OCI-LY1 (cell line): ENCODE results near the gene AP3D1.

Experiments
- H2AFZ ChIP-seq: fragments of 200-600 bp; sonication (generic), shearing (Covaris generic); 2 replicates; pipeline ENCODE4 v1.6.0; 2014; ENCODE audit warnings: antibody characterized with exemption, mild to moderate bottlenecking, low read length
- H3F3A ChIP-seq: fragments of 200-600 bp; sonication (generic), shearing (Covaris generic); 2 replicates; pipeline ENCODE4 v1.6.0; 2014; ENCODE audit warnings: mild to moderate bottlenecking, antibody characterized with exemption, low read length, moderate library complexity; ENCODE audit not compliant: insufficient read depth
- H3K27ac ChIP-seq: fragments of 200-600 bp; sonication (generic); 2 replicates; pipeline ENCODE4 v1.5.1; 2014; ENCODE audit warnings: low read length, mixed run types, mild to moderate bottlenecking, low read depth; ENCODE audit not compliant: poor library complexity, severe bottlenecking
- H3K27me3 ChIP-seq: fragments of 200-600 bp; sonication (generic); 2 replicates; pipeline ENCODE4 v1.6.0; 2014; ENCODE audit warnings: antibody characterized with exemption, mild to moderate bottlenecking, low read length, moderate library complexity; ENCODE audit not compliant: insufficient read depth
- H3K36me3 ChIP-seq: fragments of 200-600 bp; sonication (generic); 2 replicates; pipeline ENCODE4 v1.6.1; 2014; ENCODE audit warnings: mild to moderate bottlenecking, antibody characterized with exemption, low read length, moderate library complexity, mixed read lengths; ENCODE audit not compliant: insufficient read depth
- H3K4me1 ChIP-seq: fragments of 200-600 bp; sonication (generic); 2 replicates; pipeline ENCODE4 v1.5.1; 2014; ENCODE audit warnings: mild to moderate bottlenecking, low read length, moderate library complexity; ENCODE audit not compliant: insufficient read depth, severe bottlenecking
- H3K4me2 ChIP-seq: fragments of 200-600 bp; sonication (generic), shearing (Covaris generic); 2 replicates; pipeline ENCODE4 v1.6.1; 2014; ENCODE audit warnings: low read length
- H3K4me3 ChIP-seq: fragments of 200-600 bp; sonication (generic); 2 replicates; pipeline ENCODE4 v1.5.1; 2014; ENCODE audit warnings: low read length, low read depth, mild to moderate bottlenecking, mixed read lengths; ENCODE audit not compliant: poor library complexity, severe bottlenecking
- H3K79me2 ChIP-seq: fragments of 200-600 bp; shearing (Covaris generic); 2 replicates; pipeline ENCODE4 v1.6.1; 2016; ENCODE audit warnings: mixed run types, low read length, mixed read lengths; ENCODE audit not compliant: insufficient read depth
- H3K9ac ChIP-seq: fragments of 200-600 bp; sonication (generic), shearing (Covaris generic); 2 replicates; pipeline ENCODE4 v1.6.1; 2014; ENCODE audit warnings: mild to moderate bottlenecking, low read length, mixed read lengths
- H3K9me2 ChIP-seq: fragments of 200-600 bp; sonication (generic), shearing (Covaris generic); 2 replicates; pipeline ENCODE4 v1.6.1; 2014; ENCODE audit warnings: low read depth, mild to moderate bottlenecking, low read length, mixed read lengths
- H3K9me3 ChIP-seq: fragments of 200-600 bp; shearing (Covaris generic); 2 replicates; pipeline ENCODE4 v1.6.1; 2014; ENCODE audit warnings: low read length, mixed read lengths
- H4K20me1 ChIP-seq: fragments of 200-600 bp; sonication (generic), shearing (Covaris generic); 2 replicates; pipeline ENCODE4 v1.6.0; 2016; ENCODE audit warnings: mild to moderate bottlenecking, low read length; ENCODE audit not compliant: insufficient read depth
- EZH2 ChIP-seq: fragments of 200-600 bp; sonication (generic), shearing (Covaris generic); IDR thresholded peaks from 2 replicates; pipeline ENCODE4 v1.8.0; 2017; ENCODE audit warnings: borderline replicate concordance, mixed run types, mild to moderate bottlenecking, antibody characterized with exemption, low read length, moderate library complexity, mixed read lengths
- TF ChIP-seq, protein P1 (sequence below): fragments of 200-600 bp; sonication (generic), shearing (Covaris generic); IDR thresholded peaks from 2 replicates; pipeline ENCODE4 v1.5.1; 2017; ENCODE audit warnings: mild to moderate bottlenecking, antibody characterized with exemption, low read length, moderate library complexity, mixed read lengths

The AP3D1 gene

DNA sequence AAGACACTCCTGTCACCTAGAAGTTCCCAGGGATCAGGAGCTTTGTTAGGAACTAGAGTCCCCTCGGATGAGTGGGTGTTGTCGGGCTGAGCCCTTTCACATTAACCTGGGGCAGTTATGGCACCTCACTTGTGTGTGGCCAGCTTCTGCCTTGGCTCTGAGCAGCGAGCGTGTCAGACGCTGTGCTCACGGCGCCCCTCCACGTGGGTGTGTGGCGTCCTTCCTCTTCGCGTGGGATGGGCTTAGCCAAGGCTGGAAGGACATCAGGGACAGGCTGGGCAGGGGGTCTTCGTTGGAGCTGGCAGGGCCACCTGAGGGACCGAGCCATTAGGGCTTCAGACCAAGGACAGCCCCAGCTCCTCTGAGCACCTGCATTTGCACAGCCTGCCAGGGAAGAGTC lies 35.8 kb upstream of the AP3D1 start:
- no peaks in the 10 kb centered on the region for H4K20me1 ChIP-seq
- peaks cover 10% of the 10 kb centered on the region for H3K4me1 ChIP-seq
- H3K4me2 ChIP-seq = no peak overlapping the region
- H3K36me3 ChIP-seq = peaks cover 23% of the 10 kb centered on the region; the same call in 1 of the 2 replicates
- H3K9ac ChIP-seq = no peak overlapping the region
- H3K27ac ChIP-seq = no peak overlapping the region
- H2AFZ ChIP-seq = no peak overlapping the region
- TF ChIP-seq, protein P1, sequence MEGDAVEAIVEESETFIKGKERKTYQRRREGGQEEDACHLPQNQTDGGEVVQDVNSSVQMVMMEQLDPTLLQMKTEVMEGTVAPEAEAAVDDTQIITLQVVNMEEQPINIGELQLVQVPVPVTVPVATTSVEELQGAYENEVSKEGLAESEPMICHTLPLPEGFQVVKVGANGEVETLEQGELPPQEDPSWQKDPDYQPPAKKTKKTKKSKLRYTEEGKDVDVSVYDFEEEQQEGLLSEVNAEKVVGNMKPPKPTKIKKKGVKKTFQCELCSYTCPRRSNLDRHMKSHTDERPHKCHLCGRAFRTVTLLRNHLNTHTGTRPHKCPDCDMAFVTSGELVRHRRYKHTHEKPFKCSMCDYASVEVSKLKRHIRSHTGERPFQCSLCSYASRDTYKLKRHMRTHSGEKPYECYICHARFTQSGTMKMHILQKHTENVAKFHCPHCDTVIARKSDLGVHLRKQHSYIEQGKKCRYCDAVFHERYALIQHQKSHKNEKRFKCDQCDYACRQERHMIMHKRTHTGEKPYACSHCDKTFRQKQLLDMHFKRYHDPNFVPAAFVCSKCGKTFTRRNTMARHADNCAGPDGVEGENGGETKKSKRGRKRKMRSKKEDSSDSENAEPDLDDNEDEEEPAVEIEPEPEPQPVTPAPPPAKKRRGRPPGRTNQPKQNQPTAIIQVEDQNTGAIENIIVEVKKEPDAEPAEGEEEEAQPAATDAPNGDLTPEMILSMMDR = no peak
- no peak for TF ChIP-seq EZH2
- no peaks in the 10 kb centered on the region for H3K9me3 ChIP-seq
- no peaks in the 10 kb centered on the region for H3F3A ChIP-seq
- H3K4me3 ChIP-seq = no peak overlapping the region
- H3K9me2 ChIP-seq = no peaks in the 10 kb centered on the region
- H3K27me3 ChIP-seq = no peaks in the 10 kb centered on the region
- no peaks in the 10 kb centered on the region for H3K79me2 ChIP-seq

GRCh38 chr19:2186071-2186846 lies 34.9 kb upstream of the AP3D1 start:
- peaks cover 10% of the 10 kb centered on the region for H3K4me1 ChIP-seq
- no peaks in the 10 kb centered on the region for H4K20me1 ChIP-seq
- no peak overlapping the region for H3K27ac ChIP-seq
- H3K27me3 ChIP-seq = no peaks in the 10 kb centered on the region
- H3K79me2 ChIP-seq = no peaks in the 10 kb centered on the region
- H3K9ac ChIP-seq = no peak overlapping the region
- peaks cover 23% of the 10 kb centered on the region; the same call in 1 of the 2 replicates for H3K36me3 ChIP-seq
- TF ChIP-seq EZH2 = no peak
- TF ChIP-seq, protein P1 = no peak
- H3K4me2 ChIP-seq = no peak overlapping the region
- H2AFZ ChIP-seq = no peak overlapping the region
- no peaks in the 10 kb centered on the region for H3K9me3 ChIP-seq
- H3K4me3 ChIP-seq = no peak overlapping the region
- H3F3A ChIP-seq = no peaks in the 10 kb centered on the region
- H3K9me2 ChIP-seq = no peaks in the 10 kb centered on the region

DNA sequence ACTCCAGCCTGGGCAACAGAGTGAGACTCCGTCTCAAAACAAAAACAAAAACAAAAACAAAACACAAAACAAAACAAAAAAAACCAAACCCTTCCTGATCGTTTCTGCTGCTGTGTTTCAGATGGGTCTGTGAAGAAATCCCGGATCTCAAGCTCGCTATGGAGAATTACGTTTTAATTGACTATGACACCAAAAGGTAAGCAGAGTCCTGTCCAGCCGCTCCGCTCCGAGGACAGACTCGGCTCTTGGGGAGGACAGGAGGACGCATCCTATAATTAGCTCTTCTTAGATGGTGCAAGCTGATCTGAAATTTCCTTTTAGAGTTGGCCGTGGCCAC lies 34.3 kb upstream of the AP3D1 start:
- Histone ChIP-seq H3K9me2 (no peaks in the 10 kb centered on the region), H3K9ac (no peak overlapping the region), H3K9me3 (no peaks in the 10 kb centered on the region), H4K20me1 (no peaks in the 10 kb centered on the region), H3K4me3 (no peak overlapping the region), H3K4me2 (no peak overlapping the region), H3F3A (no peaks in the 10 kb centered on the region), H3K27ac (no peak overlapping the region), H2AFZ (no peak overlapping the region), H3K36me3 (peaks cover 19% of the 10 kb centered on the region; the same call in 1 of the 2 replicates), H3K4me1 (peaks cover 10% of the 10 kb centered on the region), H3K79me2 (no peaks in the 10 kb centered on the region), H3K27me3 (no peaks in the 10 kb centered on the region)
- TF ChIP-seq, protein P1 = no peak
- TF ChIP-seq EZH2 = no peak
